GM20000 (cell line): ENCODE data around the gene ARL13A.
"Not testable (repeated sequence)": the region's sequence is repeated elsewhere in the genome, so short reads cannot be mapped to it uniquely, and the experiment has no call there.

Experiments
- DNase-seq: peaks from one replicate; pipeline ENCODE4 v3.0.0; 2012; ENCODE audit warnings: low spot score
- CTCF ChIP-seq: IDR thresholded peaks from 2 replicates; pipeline ENCODE4 v1.5.1; 2012; ENCODE audit warnings: mild to moderate bottlenecking, control low read depth; ENCODE audit errors: extremely low read depth, missing control alignments

ARL13A gene

GRCh38 chrX:100990139-100990538 lies 20.6 kb downstream of the ARL13A start:
- no peak for DNase-seq
- TF ChIP-seq CTCF = no peak

GRCh38 chrX:100994352-100995281 lies 25.1 kb downstream of the ARL13A start:
- no peak for DNase-seq
- TF ChIP-seq CTCF = no peak

- TF ChIP-seq CTCF = no peak
Observed at GRCh38 chrX:100995469-100995868, 26.0 kb downstream of the ARL13A start.

GRCh38 chrX:100999451-100999850 lies 29.9 kb downstream of the ARL13A start:
- DNase-seq = no peak
- TF ChIP-seq CTCF = no peak

More at GRCh38 chrX:100995469-100995868, 26.0 kb downstream of the ARL13A start:
- DNase-seq = no peak

- DNase-seq = no peak
- no peak for TF ChIP-seq CTCF
Observed at GRCh38 chrX:101009090-101009489, 39.6 kb downstream of the ARL13A start.

- not testable (repeated sequence) for DNase-seq
Observed at GRCh38 chrX:101012031-101012430, 42.5 kb downstream of the ARL13A start.

GRCh38 chrX:101022020-101022419 lies 52.5 kb downstream of the ARL13A start:
- no peak for DNase-seq
- TF ChIP-seq CTCF = no peak

GRCh38 chrX:101025126-101025525 lies 55.6 kb downstream of the ARL13A start:
- DNase-seq = no peak
- no peak for TF ChIP-seq CTCF
